ENCODE data around the gene CAMK1D.

Gene CAMK1D

GRCh38 chr10:12634621-12634931, 285.2 kb downstream of the CAMK1D start:
- DNase-seq = no peak

DNA sequence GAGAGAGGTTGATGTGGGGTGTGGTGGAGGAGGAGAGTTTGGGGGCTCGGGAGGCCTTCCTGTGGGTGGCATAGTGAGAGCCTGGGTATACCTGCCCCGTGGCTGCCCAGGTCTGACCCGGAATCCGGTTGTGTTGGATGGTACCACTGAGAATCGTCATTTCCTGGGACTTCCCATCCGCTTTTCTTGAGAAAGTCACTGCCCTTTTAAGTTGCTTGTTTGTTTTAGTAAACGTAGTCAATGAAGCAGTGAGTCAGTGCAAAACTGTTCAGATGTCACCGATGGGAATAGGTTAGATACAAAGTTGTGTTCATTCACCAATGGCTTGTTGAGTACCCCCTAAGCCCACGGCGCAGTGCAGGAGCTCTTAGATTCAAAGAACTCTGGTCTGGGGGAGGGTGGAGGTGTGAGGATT, 285.8 kb downstream of the CAMK1D start:
- no peak for DNase-seq

DNA sequence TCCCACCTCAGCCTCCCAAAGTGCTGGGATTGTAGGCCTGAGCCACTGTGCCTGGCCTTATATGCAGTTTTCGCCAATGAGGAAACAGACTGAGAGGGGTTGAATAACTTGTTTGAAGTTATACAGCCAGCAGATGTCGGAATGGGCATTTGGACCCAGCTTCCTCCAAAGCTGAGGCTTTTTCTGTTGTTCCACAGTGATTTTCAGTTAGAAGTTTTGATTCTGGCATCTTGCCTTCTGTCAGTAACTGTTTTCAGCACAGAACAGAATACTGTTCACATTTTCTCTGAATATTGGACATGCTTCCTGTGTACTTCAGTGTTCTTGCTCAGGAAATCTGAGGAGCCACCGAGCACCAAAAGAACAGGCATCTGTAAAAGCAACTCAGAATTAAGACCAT, 287.2 kb downstream of the CAMK1D start:
- DNase-seq = no peak

- no peak for DNase-seq
Measured at GRCh38 chr10:12637649-12638048, 288.3 kb downstream of the CAMK1D start.

- DNase-seq = no peak
Measured at GRCh38 chr10:12638103-12638502, 288.8 kb downstream of the CAMK1D start.

- DNase-seq = no peak
Measured at GRCh38 chr10:12638781-12639180, 289.4 kb downstream of the CAMK1D start.

DNA sequence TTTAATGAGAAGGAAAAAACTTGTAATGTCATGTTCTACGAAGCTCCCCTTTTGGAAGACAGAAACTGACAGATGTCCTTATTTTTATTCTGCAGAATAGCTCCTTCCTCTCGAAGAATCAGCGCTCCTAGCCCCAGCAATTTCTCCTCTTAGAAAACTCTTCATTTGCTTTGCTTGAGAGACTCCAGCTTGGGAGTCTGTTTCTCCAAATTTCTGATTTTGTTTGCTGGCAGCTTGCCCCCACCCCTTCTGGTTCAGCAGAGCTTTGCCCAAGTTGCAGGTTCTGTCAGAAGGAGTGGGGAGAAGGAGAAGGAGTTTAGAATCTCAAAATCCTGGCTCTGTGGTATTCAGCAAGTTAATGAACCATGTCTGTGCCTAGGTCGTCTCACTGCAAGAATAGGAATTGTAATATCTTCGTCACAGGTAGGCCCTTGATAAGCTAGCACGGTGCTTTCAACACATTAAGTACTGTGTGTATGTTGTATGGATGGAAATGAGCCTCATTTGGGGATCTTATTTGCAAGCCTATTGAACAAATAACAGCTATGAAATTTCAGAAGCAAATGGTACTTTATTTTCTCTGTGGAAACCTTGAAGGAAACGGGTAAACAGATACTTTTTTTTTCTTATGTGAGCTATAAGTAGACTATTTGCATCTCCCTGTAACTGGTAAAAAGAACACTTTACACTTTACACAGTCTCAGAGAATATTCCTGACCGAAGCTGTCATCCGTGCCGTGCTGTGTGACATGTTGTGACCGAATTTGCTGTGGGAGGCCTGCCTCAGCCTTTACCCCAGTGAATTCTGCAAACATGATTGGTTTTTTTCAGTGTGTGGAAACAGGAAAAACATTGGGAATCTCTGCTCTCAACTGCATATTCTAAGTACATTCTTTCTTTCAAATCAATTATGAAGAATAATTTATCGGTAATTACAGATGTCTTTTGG, 290.9 kb downstream of the CAMK1D start:
- DNase-seq = no peak

- DNase-seq = no peak
Measured at GRCh38 chr10:12642036-12642435, 292.7 kb downstream of the CAMK1D start.

DNA sequence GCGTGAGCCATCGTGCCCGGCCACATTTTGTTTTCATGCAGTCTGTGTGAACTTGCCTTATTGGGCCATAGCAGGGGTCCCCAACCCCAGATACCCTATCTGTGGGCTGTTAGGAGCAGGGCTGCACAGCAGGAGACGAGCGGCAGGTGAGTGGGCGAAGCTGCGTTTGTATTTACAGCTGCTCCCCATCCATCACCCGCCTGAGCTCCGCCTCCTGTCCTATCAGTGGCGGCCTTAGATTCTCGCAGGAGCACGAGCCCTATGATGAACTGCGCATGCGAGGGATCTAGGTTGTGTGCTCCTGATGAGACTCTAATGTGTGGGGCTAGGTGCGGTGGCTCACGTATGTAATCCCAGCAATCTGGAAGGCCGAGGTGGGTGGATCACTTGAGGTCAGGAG, 293.9 kb downstream of the CAMK1D start:
- no peak for DNase-seq

DNA sequence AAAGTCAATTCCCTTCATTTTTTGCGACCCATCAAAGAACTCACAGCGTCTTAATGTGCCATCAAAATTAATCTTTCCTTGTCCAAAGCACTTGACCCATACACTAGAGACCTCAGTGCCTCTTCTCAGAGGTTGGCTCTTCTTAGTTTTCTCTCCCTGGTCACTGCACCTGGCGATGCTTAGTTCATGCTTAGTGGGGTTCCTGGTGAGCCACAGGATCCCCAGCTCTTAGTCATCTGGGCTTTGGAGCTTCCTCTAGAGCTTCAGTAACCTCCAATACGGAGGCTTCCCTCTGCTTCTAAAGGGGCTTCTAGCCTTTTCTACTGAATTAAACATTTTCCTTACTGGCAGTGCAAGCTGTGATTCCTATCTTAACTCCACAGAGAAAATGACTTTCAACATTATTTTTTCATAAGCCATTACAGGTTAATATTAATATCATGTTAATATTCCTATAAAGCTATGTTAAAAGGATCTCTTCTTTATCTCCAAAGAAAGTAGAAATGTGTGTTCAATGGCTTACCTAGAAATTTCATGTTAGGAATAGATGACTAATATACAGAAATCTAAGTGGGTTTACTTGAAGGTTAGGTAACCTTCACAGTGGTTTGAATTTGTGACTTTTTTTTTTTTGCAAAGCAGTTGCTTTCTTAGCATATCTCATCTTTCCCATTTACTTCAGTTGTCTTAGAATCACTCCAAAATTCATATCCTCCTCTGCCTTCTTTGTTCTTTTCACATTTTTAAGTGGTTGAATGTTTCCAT, 295.2 kb downstream of the CAMK1D start:
- peak; percentile 35 for DNase-seq

DNA sequence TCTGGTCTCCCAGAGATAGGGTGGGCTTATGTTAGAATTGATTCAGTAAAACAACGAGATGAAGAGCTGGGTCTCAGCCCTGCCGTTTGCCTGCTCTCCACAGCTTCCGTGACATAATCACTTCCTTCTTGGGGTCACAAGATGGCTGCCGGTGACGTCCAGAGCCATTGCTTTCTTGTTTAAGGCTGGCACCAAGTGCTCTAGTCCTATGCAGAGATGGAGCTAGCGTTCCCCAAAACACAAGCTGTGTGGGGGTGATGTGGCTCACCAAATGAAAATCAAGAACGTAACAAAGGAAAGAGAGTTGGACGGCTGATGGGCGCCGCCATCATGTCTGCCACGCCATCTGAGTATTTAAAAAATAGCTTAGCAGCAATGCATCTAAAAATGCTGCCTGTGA, 296.1 kb downstream of the CAMK1D start:
- DNase-seq = no peak

- no peak for DNase-seq
Measured at GRCh38 chr10:12649012-12649584, 299.8 kb downstream of the CAMK1D start.

GRCh38 chr10:12650122-12650521, 300.8 kb downstream of the CAMK1D start:
- no peak for DNase-seq

DNA sequence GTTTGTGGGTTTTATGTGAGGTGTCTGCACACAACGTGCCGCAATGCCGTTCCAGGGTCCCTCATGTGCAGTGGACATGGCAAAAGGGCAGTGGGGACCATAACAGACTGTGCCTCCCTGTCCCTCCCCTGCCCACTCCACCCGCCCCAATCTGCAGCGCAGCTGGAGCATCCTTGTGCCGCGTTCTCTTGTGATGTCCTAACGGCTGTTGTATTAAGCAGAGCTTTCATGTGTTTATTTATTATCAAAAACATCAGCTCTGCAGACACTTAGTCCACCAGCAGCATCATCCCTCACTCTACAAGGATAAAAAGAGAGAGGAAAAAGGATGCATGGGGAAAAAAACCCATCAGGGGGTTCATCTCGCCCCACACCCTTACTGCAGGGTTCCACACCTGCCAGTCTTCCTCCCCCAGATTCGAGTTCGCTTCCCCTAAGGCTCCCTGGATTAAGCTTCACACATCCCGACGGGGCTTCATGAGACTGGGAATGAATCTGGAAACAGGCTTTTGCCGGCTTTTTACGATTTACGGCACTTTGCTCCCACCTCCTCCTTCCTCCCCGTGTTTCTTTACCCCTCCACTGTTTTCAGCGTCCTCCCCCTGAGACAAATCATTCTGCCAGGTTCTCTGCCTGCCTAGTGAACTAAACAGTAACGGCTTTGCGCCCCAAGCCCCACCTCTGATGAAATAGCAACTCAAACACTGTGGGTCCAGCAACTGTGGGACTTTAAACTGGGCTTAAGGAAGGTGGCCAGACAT, 301.4 kb downstream of the CAMK1D start:
- no peak for DNase-seq

GRCh38 chr10:12655940-12656339, 306.6 kb downstream of the CAMK1D start:
- DNase-seq = peak; percentile 10

DNA sequence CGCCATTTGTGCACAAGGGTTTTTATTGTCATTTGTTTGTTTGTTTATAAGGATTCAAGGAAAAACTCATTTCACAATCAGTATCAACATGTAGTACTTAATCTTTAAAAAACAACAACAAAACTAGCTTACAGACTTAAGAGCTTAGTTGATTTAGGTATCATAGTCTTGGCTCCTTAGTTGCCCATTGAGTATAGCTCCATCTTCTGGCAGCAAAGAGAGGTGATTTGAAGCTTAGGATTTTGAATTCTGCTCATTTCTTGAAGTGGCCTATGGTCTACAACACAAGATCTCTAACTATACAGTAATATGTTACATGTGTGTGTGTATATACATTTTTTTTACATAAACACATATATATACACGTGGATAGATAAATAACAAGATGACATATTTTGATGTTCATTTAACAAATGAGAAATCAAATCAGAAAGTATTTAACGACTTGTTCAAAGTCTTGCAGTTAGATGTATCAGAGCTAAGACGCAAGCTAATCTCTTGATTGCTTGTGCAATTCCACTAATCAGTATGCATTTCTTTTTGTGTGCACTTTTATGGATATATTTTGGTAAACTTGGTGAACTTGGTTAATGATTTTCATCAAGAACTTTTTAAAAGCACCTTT, 307.3 kb downstream of the CAMK1D start:
- peak; percentile 62 for DNase-seq

- DNase-seq = no peak
Measured at GRCh38 chr10:12657489-12657888, 308.1 kb downstream of the CAMK1D start.

DNA sequence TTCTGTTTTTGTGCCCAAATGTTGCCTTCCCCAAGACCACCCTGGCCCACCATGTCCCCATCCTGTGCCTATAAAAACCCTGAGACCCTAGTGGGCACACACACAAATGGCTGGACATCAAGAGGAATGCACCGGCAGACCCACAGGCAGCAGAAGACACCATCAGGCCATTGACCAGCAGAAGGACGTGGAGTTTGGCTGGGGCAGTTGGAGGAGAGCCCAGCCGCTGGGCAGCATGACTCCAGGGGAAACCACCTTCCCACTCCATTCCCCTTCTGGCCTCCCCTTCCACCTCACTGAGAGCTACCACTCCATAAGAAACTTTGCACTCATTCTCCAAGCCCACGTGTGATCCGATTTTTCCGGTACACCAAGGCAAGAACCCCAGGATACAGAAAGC, 309.2 kb downstream of the CAMK1D start:
- no peak for DNase-seq

GRCh38 chr10:12659706-12660105, 310.4 kb downstream of the CAMK1D start:
- no peak for DNase-seq

GRCh38 chr10:12660812-12661211, 311.5 kb downstream of the CAMK1D start:
- no peak for DNase-seq

- no peak for DNase-seq
Measured at GRCh38 chr10:12661671-12662070, 312.3 kb downstream of the CAMK1D start.

GRCh38 chr10:12663863-12664262, 314.5 kb downstream of the CAMK1D start:
- DNase-seq = no peak

DNA sequence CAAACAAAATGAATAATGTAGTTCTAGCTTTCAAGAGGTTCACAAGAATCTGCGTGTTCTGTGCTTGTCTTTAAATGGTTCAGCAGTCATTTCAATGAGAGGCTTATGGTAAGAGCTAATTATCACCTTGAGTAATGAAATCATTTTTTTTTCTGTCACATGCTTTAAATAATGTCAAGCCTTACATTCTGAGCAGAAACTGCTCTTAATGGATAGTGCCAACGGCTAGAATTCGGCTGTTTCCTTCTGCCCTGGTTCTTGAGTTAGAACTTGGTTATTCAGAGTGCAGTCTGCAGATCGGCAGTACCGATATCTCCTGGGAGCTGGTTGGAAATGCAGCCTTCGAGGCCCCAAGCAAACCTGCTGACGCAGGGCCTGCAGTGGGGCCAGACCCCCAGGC, 316.2 kb downstream of the CAMK1D start:
- DNase-seq = no peak

Measured in activated CD4-positive, alpha-beta T cell treated with anti-CD3 and anti-CD28 coated beads, Interleukin-2, amount 50 U/mL, for 16 hours (primary cell).